K562 (cell line): ENCODE measurements around the gene ZNF804A. TPM values are rescaled to one million over a fixed set of nuclear protein-coding genes. Genes with fewer than 3 reads are reported as not detected.

Source experiments
- ATAC-seq: fragments of 200-7000 bp; cut with Tn5 transposase; 3 replicates; pipeline ENCODE4 v1.9.1; 2020; ENCODE audit warnings: moderate library complexity
- BruUV-seq: library from RNA; stranded (reverse); fragments of 400-500 nt; replicated peaks from 2 replicates; lab custom pipeline; 2021; lab: Mats Ljungman, UMichigan
- CTCF ChIA-PET: fragments of 300-600 bp; formaldehyde crosslinking; extraction: SDS; loops from one replicate; lab custom pipeline; 2021; ENCODE audit warnings: low intra/inter-chr PET ratio; lab: Yijun Ruan, JAX
- POLR2A ChIA-PET: fragments of 300-600, 350-650 bp; sonication (Branson Sonifier 250); formaldehyde crosslinking; extraction: SDS; loops from one replicate; lab custom pipeline; 2021; ENCODE audit warnings: antibody characterized with exemption, inconsistent platforms; lab: Yijun Ruan, JAX
- DNase-seq, 4 experiments: peaks; one replicate each; pipeline versions ENCODE4 v3.0.0 to v3.0.0-alpha.2; 2011 to 2018; ENCODE audit warnings: low spot score in 3 of 4, mixed read lengths in 3 of 4; ENCODE audit errors: extremely low read depth in 1 of 4
- FAIRE-seq: peaks from 2 replicates; lab custom pipeline; 2011; peaks lifted over from hg19 to GRCh38; lab: Jason Lieb, UNC
- H2AFZ ChIP-seq: 2 replicates; pipeline ENCODE4 v1.6.0; 2011; ENCODE audit warnings: low read depth, low read length, control low read depth, inconsistent platforms
- H3K27ac ChIP-seq: fragments of 200-600 bp; 3 replicates; pipeline ENCODE4 v1.8.0; 2011; ENCODE audit warnings: low read depth, mild to moderate bottlenecking, control low read depth, inconsistent platforms, low read length, moderate library complexity, mixed read lengths; ENCODE audit errors: extremely low read depth
- H3K27me3 ChIP-seq, 2 experiments: fragments of 300-600 bp in 1 of 2; 2 replicates in 1 of 2; 3 replicates in 1 of 2; pipeline versions ENCODE4 v1.6.0 to v1.8.0; 2011; ENCODE audit warnings: inconsistent platforms in 2 of 2, low read length in 2 of 2, mild to moderate bottlenecking in 1 of 2, mixed read lengths in 1 of 2, moderate library complexity in 1 of 2; ENCODE audit not compliant: control insufficient read depth in 2 of 2, insufficient read depth in 2 of 2
- H3K36me3 ChIP-seq: fragments of 300-600 bp; 3 replicates; pipeline ENCODE4 v1.8.0; 2011; ENCODE audit warnings: mild to moderate bottlenecking, low read length, inconsistent platforms; ENCODE audit not compliant: control insufficient read depth, insufficient read depth
- H3K4me1 ChIP-seq, 2 experiments: fragments of 200-600 bp in 1 of 2; replicated peaks in 1 of 2; 2 replicates in 1 of 2; 3 replicates in 1 of 2; pipeline versions ENCODE4 v1.5.1 to v1.8.0; 2011; ENCODE audit warnings: inconsistent platforms in 2 of 2, low read length in 2 of 2, mild to moderate bottlenecking in 1 of 2, mixed read lengths in 1 of 2, moderate library complexity in 1 of 2; ENCODE audit not compliant: control insufficient read depth in 2 of 2, insufficient read depth in 2 of 2
- H3K4me2 ChIP-seq: 2 replicates; pipeline ENCODE4 v1.6.1; 2011; ENCODE audit warnings: low read length, control low read depth, inconsistent platforms, mixed read lengths; ENCODE audit not compliant: insufficient read depth
- H3K4me3 ChIP-seq: fragments of 200-600 bp; sonication (generic), shearing (Covaris generic); 2 replicates; pipeline ENCODE4 v1.5.1; 2016; ENCODE audit warnings: control low read depth, inconsistent platforms
- H3K79me2 ChIP-seq: fragments of 200-600 bp; 3 replicates; pipeline ENCODE4 v1.8.0; 2011; ENCODE audit warnings: low read length, inconsistent platforms; ENCODE audit not compliant: control insufficient read depth, insufficient read depth
- H3K9ac ChIP-seq, 2 experiments: 2 replicates each; pipeline versions ENCODE4 v1.6.0 to v1.6.1; 2011; ENCODE audit warnings: low read depth in 2 of 2, low read length in 2 of 2, control low read depth in 1 of 2, inconsistent platforms in 1 of 2, mild to moderate bottlenecking in 1 of 2, mixed read lengths in 1 of 2; ENCODE audit not compliant: insufficient read depth in 1 of 2
- H3K9me1 ChIP-seq: one replicate; pipeline ENCODE4 v1.6.0; 2011; ENCODE audit warnings: inconsistent platforms, mild to moderate bottlenecking, low read length, moderate library complexity; ENCODE audit not compliant: control insufficient read depth, insufficient read depth
- H3K9me3 ChIP-seq: replicated peaks from 2 replicates; pipeline ENCODE4 v1.5.1; 2011; ENCODE audit warnings: low read depth, low read length, inconsistent platforms; ENCODE audit not compliant: control insufficient read depth, insufficient read depth
- H4K20me1 ChIP-seq: replicated peaks from 2 replicates; pipeline ENCODE4 v1.6.1; 2011; ENCODE audit warnings: low read length, inconsistent platforms, mixed read lengths; ENCODE audit not compliant: control insufficient read depth, insufficient read depth
- ARID2 ChIP-seq: fragments of 450-650 bp; IDR thresholded peaks from 2 replicates; pipeline ENCODE4 v1.6.1; 2017; ENCODE audit warnings: antibody characterized with exemption, mild to moderate bottlenecking
- CAMTA2 ChIP-seq: fragments of 250-450 bp; sonication (Bioruptor Pico); conservative IDR thresholded peaks from 2 replicates; pipeline ENCODE4 v1.5.1; 2022
- EGR1 ChIP-seq: fragments of 450-650 bp; conservative IDR thresholded peaks from 2 replicates; pipeline ENCODE4 v1.6.1; 2017; ENCODE audit warnings: mild to moderate bottlenecking
- FOS ChIP-seq: IDR thresholded peaks from 3 replicates; pipeline ENCODE4 v1.6.1; 2011; ENCODE audit not compliant: insufficient read length; ENCODE audit errors: extremely low read depth
- POLR2AphosphoS2 ChIP-seq: IDR thresholded peaks from 2 replicates; pipeline ENCODE4 v1.6.1; 2012; ENCODE audit warnings: low read length, improper control_type of control experiment
- RBM25 ChIP-seq: fragments of 200-400 bp; formaldehyde crosslinking; IDR thresholded peaks from 2 replicates; pipeline ENCODE4 v1.6.1; 2018; ENCODE audit warnings: low read length, low read depth, moderate library complexity; ENCODE audit not compliant: severe bottlenecking
- SAP30 ChIP-seq: fragments of 200-600 bp; sonication (generic); IDR thresholded peaks from 2 replicates; pipeline ENCODE4 v1.6.1; 2012; ENCODE audit warnings: borderline replicate concordance, low read depth, mild to moderate bottlenecking, moderate library complexity, low read length, control low read depth, inconsistent platforms; ENCODE audit not compliant: insufficient read depth, poor library complexity, severe bottlenecking
- SRSF1 ChIP-seq: fragments of 200-400 bp; formaldehyde crosslinking; IDR thresholded peaks from 2 replicates; pipeline ENCODE4 v1.6.1; 2017; ENCODE audit warnings: mild to moderate bottlenecking, low read depth, low read length, moderate library complexity
- THRAP3 ChIP-seq: fragments of 450-650 bp; IDR thresholded peaks from 2 replicates; pipeline ENCODE4 v1.6.1; 2016; ENCODE audit warnings: mild to moderate bottlenecking, inconsistent platforms, borderline replicate concordance
- ZNF384 ChIP-seq: IDR thresholded peaks from 2 replicates; pipeline ENCODE4 v1.6.1; 2012; ENCODE audit warnings: low read depth, low read length, improper control_type of control experiment
- WGBS: fragments of 100-300 bp; shearing (Covaris generic); methylation state at CpG from one replicate; pipeline ENCODE4 v1.1.6; 2016; ENCODE audit warnings: low coverage, mixed read lengths; ENCODE audit not compliant: insufficient coverage; ENCODE audit errors: missing lambda C conversion rate; 5-methylcytosine and 5-hydroxymethylcytosine counted together
- in situ Hi-C: fragments of 300-500 bp; cut with MboI; formaldehyde crosslinking; loops from 4 replicates; pipeline ENCODE4 v1.15.0; 2018; ENCODE audit warnings: inconsistent platforms, mixed read lengths
- intact Hi-C: fragments of 100-400 bp; cut with micrococcal nuclease; formaldehyde crosslinking; loops from 2 replicates; pipeline ENCODE4 v1.14.2; 2022
- polyA plus RNA-seq, 8 experiments: library from polyadenylated mRNA; depleted of rRNA in 4 of 8; stranded (reverse) in 5 of 8; unstranded in 3 of 8; fragments of >200 nt; fragmentation: Nextera tagmentation in 2 of 8; fragmentation: Illumina TruSeq in 1 of 8; extraction: Ambion mirVana in 2 of 8; extraction: Trizol in 1 of 8; gene quantifications; 2 replicates each; pipeline versions ENCODE4 v1.2.1 to v1.2.3, GENCODE V29; 2011 to 2014; ENCODE audit warnings: inconsistent platforms in 1 of 8, missing spikeins in 1 of 8
- total RNA-seq, 7 experiments: library from RNA; depleted of rRNA in 6 of 7; stranded (reverse); fragments of >200 nt in 6 of 7; fragmentation: Illumina TruSeq in 2 of 7; extraction: Trizol in 2 of 7; gene quantifications; 2 replicates each; pipeline versions ENCODE4 v1.2.1 to v1.2.3, GENCODE V29; 2011 to 2021; ENCODE audit warnings: low replicate concordance in 1 of 7
- TF ChIP-seq, protein P1 (sequence below): IDR thresholded peaks from 2 replicates; pipeline ENCODE4 v1.6.1; 2011; ENCODE audit not compliant: insufficient read length; ENCODE audit errors: extremely low read depth
- TF ChIP-seq, protein P2 (sequence below): fragments of 250-450 bp; sonication (Bioruptor Pico); IDR thresholded peaks from 2 replicates; pipeline ENCODE4 v1.4.0; 2020; ENCODE audit warnings: mild to moderate bottlenecking, moderate library complexity

ZNF804A gene
- total and polyA plus RNA-seq, 9 of the 15 experiments (the other 6 are each of a cell fraction or from before 2014, with no cell fraction given), result 0.01 to 1.2 (median 0.73) TPM

DNA sequence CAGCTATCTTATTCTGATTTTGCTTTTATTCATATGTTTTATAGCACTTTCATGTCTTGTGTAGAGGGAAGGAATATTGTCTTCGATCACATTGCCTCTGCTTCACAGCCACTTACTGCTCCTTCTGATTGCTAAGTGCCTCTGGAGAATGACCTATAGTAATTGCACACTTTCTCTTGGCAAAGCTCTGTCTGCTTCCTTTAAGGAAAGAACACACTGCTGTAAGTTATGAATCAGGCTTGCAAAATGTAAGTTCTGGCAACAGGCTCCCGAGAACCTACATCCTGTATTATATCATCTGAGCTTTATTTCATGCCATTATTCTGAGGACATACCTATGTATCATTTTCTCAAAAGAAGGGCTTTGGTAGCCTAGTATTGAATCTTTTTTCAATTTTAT lies 170.7 kb downstream of the ZNF804A start:
- WGBS, result 7% methylated on average over 2 of the region's 2 CpGs
- H4K20me1 ChIP-seq, result no peaks in the 10 kb centered on the region
- ATAC-seq, result no peak
- no peaks in the 10 kb centered on the region for H3K9me1 ChIP-seq
- POLR2A ChIA-PET, result no interaction called here
- TF ChIP-seq FOS, result no peak
- no peak for TF ChIP-seq CAMTA2
- TF ChIP-seq, protein P1, sequence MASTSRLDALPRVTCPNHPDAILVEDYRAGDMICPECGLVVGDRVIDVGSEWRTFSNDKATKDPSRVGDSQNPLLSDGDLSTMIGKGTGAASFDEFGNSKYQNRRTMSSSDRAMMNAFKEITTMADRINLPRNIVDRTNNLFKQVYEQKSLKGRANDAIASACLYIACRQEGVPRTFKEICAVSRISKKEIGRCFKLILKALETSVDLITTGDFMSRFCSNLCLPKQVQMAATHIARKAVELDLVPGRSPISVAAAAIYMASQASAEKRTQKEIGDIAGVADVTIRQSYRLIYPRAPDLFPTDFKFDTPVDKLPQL, result no peak
- no peak for TF ChIP-seq EGR1
- no peak for TF ChIP-seq ZNF384
- TF ChIP-seq POLR2AphosphoS2, result no peak
- no peak for TF ChIP-seq SAP30
- TF ChIP-seq, protein P2, sequence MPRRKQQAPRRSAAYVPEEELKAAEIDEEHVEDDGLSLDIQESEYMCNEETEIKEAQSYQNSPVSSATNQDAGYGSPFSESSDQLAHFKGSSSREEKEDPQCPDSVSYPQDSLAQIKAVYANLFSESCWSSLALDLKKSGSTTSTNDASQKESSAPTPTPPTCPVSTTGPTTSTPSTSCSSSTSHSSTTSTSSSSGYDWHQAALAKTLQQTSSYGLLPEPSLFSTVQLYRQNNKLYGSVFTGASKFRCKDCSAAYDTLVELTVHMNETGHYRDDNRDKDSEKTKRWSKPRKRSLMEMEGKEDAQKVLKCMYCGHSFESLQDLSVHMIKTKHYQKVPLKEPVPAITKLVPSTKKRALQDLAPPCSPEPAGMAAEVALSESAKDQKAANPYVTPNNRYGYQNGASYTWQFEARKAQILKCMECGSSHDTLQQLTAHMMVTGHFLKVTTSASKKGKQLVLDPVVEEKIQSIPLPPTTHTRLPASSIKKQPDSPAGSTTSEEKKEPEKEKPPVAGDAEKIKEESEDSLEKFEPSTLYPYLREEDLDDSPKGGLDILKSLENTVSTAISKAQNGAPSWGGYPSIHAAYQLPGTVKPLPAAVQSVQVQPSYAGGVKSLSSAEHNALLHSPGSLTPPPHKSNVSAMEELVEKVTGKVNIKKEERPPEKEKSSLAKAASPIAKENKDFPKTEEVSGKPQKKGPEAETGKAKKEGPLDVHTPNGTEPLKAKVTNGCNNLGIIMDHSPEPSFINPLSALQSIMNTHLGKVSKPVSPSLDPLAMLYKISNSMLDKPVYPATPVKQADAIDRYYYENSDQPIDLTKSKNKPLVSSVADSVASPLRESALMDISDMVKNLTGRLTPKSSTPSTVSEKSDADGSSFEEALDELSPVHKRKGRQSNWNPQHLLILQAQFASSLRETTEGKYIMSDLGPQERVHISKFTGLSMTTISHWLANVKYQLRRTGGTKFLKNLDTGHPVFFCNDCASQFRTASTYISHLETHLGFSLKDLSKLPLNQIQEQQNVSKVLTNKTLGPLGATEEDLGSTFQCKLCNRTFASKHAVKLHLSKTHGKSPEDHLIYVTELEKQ (CRISPR knock-in tag), result no peak
- TF ChIP-seq THRAP3, result no peak
- no peak for TF ChIP-seq RBM25
- no peak for TF ChIP-seq SRSF1
- no peak for TF ChIP-seq ARID2
- no peak overlapping the region for H3K9ac ChIP-seq
- no peak overlapping the region for H3K4me2 ChIP-seq
- no peaks in the 10 kb centered on the region for H3K36me3 ChIP-seq
- CTCF ChIA-PET, result no interaction called here
- no peak for FAIRE-seq
- no peak for DNase-seq
- no peak overlapping the region for H2AFZ ChIP-seq
- intact Hi-C loops, result no loop called here
- no peak overlapping the region for H3K27ac ChIP-seq
- H3K79me2 ChIP-seq, result no peaks in the 10 kb centered on the region
- BruUV-seq, result no TSS peak
- in situ Hi-C loops, result no loop called here
- no peak overlapping the region for H3K4me3 ChIP-seq
- no peaks in the 10 kb centered on the region; the same call in 1 of the 2 replicates for H3K9me3 ChIP-seq
- no peaks in the 10 kb centered on the region for H3K27me3 ChIP-seq
- no peaks in the 10 kb centered on the region for H3K4me1 ChIP-seq
